ENCODE data around the gene ZSWIM7. TPM values are rescaled to one million over a fixed set of nuclear protein-coding genes. Genes with fewer than 3 reads are reported as not detected.

ZSWIM7 gene
- total and polyA plus RNA-seq, 2 of the 4 experiments (the other 2 are of a cell fraction) = 6.8 to 12.1 TPM

- no peak for ATAC-seq (ENCODE audit: low read depth)
Measured at GRCh38 chr17:15970500-15970899, 29.0 kb downstream of the ZSWIM7 start.

More at GRCh38 chr17:15970500-15970899, 29.0 kb downstream of the ZSWIM7 start:
- Histone ChIP-seq H3K56ac (ENCODE audit: extremely low read depth, insufficient read depth, low read length) (no peak overlapping the region), H2AK9ac (replicated peaks; ENCODE audit: low read depth, low read length, poor library complexity) (no peak overlapping the region), H4K20me1 (ENCODE audit: insufficient read depth, low read length) (no peaks in the 10 kb centered on the region), H3K4me3 (ENCODE audit: insufficient read depth, low read depth, low read length) (no peak overlapping the region), H3K79me1 (ENCODE audit: low read depth in 1 of 2, low read length in 2 of 2) (peaks cover 27 to 44% of the 10 kb centered on the region in 2 experiments), H3K9me1 (ENCODE audit: insufficient read depth, low read length) (peaks cover 33% of the 10 kb centered on the region), H2BK15ac (ENCODE audit: low read depth, low read length) (no peak overlapping the region), H3K9ac (ENCODE audit: low read depth, low read length) (no peak overlapping the region), H2BK20ac (ENCODE audit: low read depth, low read length) (no peak overlapping the region), H3K4me2 (ENCODE audit: low read depth, low read length) (no peak overlapping the region), H3K4ac (ENCODE audit: low read depth, low read length) (no peak overlapping the region), H3K36me3 (ENCODE audit: control insufficient read depth, insufficient read depth, low read length) (peaks cover 5% of the 10 kb centered on the region), H2BK120ac (ENCODE audit: low read depth, low read length) (no peak overlapping the region), H3K23ac (ENCODE audit: low read depth, low read length) (no peak overlapping the region), H3K14ac (replicated peaks; ENCODE audit: low read depth, low read length) (no peak overlapping the region), H4K8ac (ENCODE audit: low read depth in 2 of 2, low read length in 2 of 2) (no peak overlapping the region), H3K18ac (ENCODE audit: low read depth, low read length) (no peak overlapping the region), H3K9me3 (ENCODE audit: control insufficient read depth, insufficient read depth, low read length) (no peaks in the 10 kb centered on the region), H2BK5ac (ENCODE audit: low read depth, low read length, poor library complexity, severe bottlenecking) (no peak overlapping the region), H4K5ac (ENCODE audit: low read depth, low read length) (no peak overlapping the region), H2AFZ (replicated peaks; ENCODE audit: low read length, poor library complexity) (no peak overlapping the region), H2AK5ac (ENCODE audit: low read depth, low read length) (no peak overlapping the region), H3K27me3 (ENCODE audit: control insufficient read depth, insufficient read depth, low read length) (no peaks in the 10 kb centered on the region), H4K91ac (ENCODE audit: insufficient read depth, low read depth, low read length) (no peak overlapping the region), H3K4me1 (ENCODE audit: control insufficient read depth, insufficient read depth, low read length) (peaks cover 13% of the 10 kb centered on the region), H3K27ac (ENCODE audit: insufficient read depth, low read length) (no peak overlapping the region)
- dilution Hi-C loops (cut with HindIII; ENCODE audit: low sequenced_read_pairs, unreplicated experiment) = no loop called here
- TF ChIP-seq, protein P1, sequence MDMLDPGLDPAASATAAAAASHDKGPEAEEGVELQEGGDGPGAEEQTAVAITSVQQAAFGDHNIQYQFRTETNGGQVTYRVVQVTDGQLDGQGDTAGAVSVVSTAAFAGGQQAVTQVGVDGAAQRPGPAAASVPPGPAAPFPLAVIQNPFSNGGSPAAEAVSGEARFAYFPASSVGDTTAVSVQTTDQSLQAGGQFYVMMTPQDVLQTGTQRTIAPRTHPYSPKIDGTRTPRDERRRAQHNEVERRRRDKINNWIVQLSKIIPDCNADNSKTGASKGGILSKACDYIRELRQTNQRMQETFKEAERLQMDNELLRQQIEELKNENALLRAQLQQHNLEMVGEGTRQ (IDR thresholded peaks at IDR 0.05; ENCODE audit: low read depth, low read length) = no peak
- TF ChIP-seq MAFK (IDR thresholded peaks at IDR 0.05; ENCODE audit: low read depth, low read length) (no peak), POLR2A (IDR thresholded peaks at IDR 0.05; ENCODE audit: low read depth, low read length) (no peak), MXI1 (IDR thresholded peaks at IDR 0.05; ENCODE audit: borderline replicate concordance, low read depth, low read length) (no peak), FOS (IDR thresholded peaks at IDR 0.05; ENCODE audit: low read depth, low read length) (no peak), RCOR1 (IDR thresholded peaks at IDR 0.05; ENCODE audit: insufficient replicate concordance, low read length) (no peak), ELK1 (IDR thresholded peaks at IDR 0.05; ENCODE audit: borderline replicate concordance, low read depth, low read length) (no peak), MAZ (IDR thresholded peaks at IDR 0.05; ENCODE audit: borderline replicate concordance, low read depth, low read length) (no peak), SMC3 (IDR thresholded peaks at IDR 0.05; ENCODE audit: low read depth, low read length) (no peak), RFX5 (IDR thresholded peaks at IDR 0.05; ENCODE audit: low read depth, low read length) (no peak), CHD1 (IDR thresholded peaks at IDR 0.05; ENCODE audit: low read depth, low read length) (no peak), BHLHE40 (IDR thresholded peaks at IDR 0.05; ENCODE audit: low read depth, low read length) (no peak), CEBPB (IDR thresholded peaks at IDR 0.05; ENCODE audit: low read depth, low read length) (no peak), RAD21 (IDR thresholded peaks at IDR 0.05; ENCODE audit: low read length) (no peak), NFE2L2 (IDR thresholded peaks at IDR 0.05; ENCODE audit: low read depth, low read length) (no peak)
- TF ChIP-seq, protein P2, sequence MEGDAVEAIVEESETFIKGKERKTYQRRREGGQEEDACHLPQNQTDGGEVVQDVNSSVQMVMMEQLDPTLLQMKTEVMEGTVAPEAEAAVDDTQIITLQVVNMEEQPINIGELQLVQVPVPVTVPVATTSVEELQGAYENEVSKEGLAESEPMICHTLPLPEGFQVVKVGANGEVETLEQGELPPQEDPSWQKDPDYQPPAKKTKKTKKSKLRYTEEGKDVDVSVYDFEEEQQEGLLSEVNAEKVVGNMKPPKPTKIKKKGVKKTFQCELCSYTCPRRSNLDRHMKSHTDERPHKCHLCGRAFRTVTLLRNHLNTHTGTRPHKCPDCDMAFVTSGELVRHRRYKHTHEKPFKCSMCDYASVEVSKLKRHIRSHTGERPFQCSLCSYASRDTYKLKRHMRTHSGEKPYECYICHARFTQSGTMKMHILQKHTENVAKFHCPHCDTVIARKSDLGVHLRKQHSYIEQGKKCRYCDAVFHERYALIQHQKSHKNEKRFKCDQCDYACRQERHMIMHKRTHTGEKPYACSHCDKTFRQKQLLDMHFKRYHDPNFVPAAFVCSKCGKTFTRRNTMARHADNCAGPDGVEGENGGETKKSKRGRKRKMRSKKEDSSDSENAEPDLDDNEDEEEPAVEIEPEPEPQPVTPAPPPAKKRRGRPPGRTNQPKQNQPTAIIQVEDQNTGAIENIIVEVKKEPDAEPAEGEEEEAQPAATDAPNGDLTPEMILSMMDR (conservative IDR thresholded peaks at IDR 0.05; ENCODE audit: low read depth, low read length) = no peak
- in situ Hi-C loops (cut with MboI; ENCODE audit: low sequenced_read_pairs) = loop anchor here (25.0 kb wide), 1 partner anchor 708 kb away; the partner anchor contains the start of gene PMP22
- CTCF ChIA-PET = no interaction called here
- WGBS, 2 experiments (ENCODE audit: extremely low coverage in 2 of 2, insufficient read length in 1 of 2) = no CpG with 5 or more reads among the region's 2 CpGs
- POLR2A ChIA-PET (ENCODE audit: unreplicated experiment) = no interaction called here
- no TSS peak for BruUV-seq (replicated peaks)
- intact Hi-C loops (cut with micrococcal nuclease) = no loop called here
- no peak for DNase-seq

Measured in IMR-90 (cell line).